HFFc6 (cell line): ENCODE results near the gene RTN4IP1. TPM values are rescaled to one million over a fixed set of nuclear protein-coding genes. Genes with fewer than 3 reads are reported as not detected.

Experiments used
- DNase-seq: peaks from one replicate; pipeline ENCODE4 v3.0.0-alpha.2; 2018
- H3K27ac Mint-ChIP-seq: 2 replicates; pipeline ENCODE4 v1.8.0; 2020; ENCODE audit warnings: mild to moderate bottlenecking, mixed read lengths
- H3K27me3 Mint-ChIP-seq: 2 replicates; pipeline ENCODE4 v1.8.0; 2021; ENCODE audit warnings: mild to moderate bottlenecking, moderate library complexity, mixed read lengths; ENCODE audit not compliant: insufficient read depth
- H3K36me3 Mint-ChIP-seq: 2 replicates; pipeline ENCODE4 v1.8.0; 2021; ENCODE audit warnings: low read depth, mixed read lengths
- H3K4me1 Mint-ChIP-seq: 2 replicates; pipeline ENCODE4 v1.8.0; 2020; ENCODE audit warnings: low read depth, mixed read lengths
- H3K4me3 Mint-ChIP-seq: 2 replicates; pipeline ENCODE4 v1.8.0; 2020; ENCODE audit warnings: mild to moderate bottlenecking, moderate library complexity, mixed read lengths
- H3K9me3 Mint-ChIP-seq: 2 replicates; pipeline ENCODE4 v1.8.0; 2020; ENCODE audit warnings: mild to moderate bottlenecking, mixed read lengths
- CTCF ChIP-seq: fragments of 200-600 bp; sonication (generic); IDR thresholded peaks from 2 replicates; pipeline ENCODE4 v1.5.0; 2021; ENCODE audit warnings: antibody characterized with exemption, mild to moderate bottlenecking
- total RNA-seq, 6 experiments: library from RNA; stranded (reverse); fragmentation: NEBNext Ultra II Directional; extraction: Animal tissue kit (Norgen Biotek cat#: 25700); gene quantifications; 2 replicates in 1 of 6; 3 replicates in 5 of 6; pipeline ENCODE4 v1.2.3, GENCODE V29; 2021

RTN4IP1 gene
- total RNA-seq, 6 experiments from 2014 or later: 5.7 to 8.9 (median 8.0) TPM

- H3K27ac Mint-ChIP-seq: no peak overlapping the region
- H3K9me3 Mint-ChIP-seq: no peaks in the 10 kb centered on the region
- H3K27me3 Mint-ChIP-seq: peaks cover under 1% of the 10 kb centered on the region; the same call in 1 of the 2 replicates
- DNase-seq: no peak
- no peak overlapping the region for H3K4me3 Mint-ChIP-seq
- TF ChIP-seq CTCF: no peak
- peaks cover 24% of the 10 kb centered on the region for H3K36me3 Mint-ChIP-seq
- no peaks in the 10 kb centered on the region for H3K4me1 Mint-ChIP-seq
These were observed 37.7 kb upstream of the RTN4IP1 start for GRCh38 chr6:106667022-106667402.

- Mint-ChIP-seq H3K9me3 (no peaks in the 10 kb centered on the region), H3K27me3 (no peaks in the 10 kb centered on the region; the same call in 1 of the 2 replicates), H3K4me1 (no peaks in the 10 kb centered on the region), H3K36me3 (peaks cover 24% of the 10 kb centered on the region), H3K27ac (no peak overlapping the region), H3K4me3 (no peak overlapping the region)
- DNase-seq: no peak
- no peak for TF ChIP-seq CTCF
These were observed 37.2 kb upstream of the RTN4IP1 start for GRCh38 chr6:106666282-106667021.

- Mint-ChIP-seq H3K27me3 (no peaks in the 10 kb centered on the region; the same call in 1 of the 2 replicates), H3K36me3 (peaks cover 56% of the 10 kb centered on the region), H3K9me3 (peaks cover 18% of the 10 kb centered on the region), H3K4me1 (no peaks in the 10 kb centered on the region), H3K27ac (no peak overlapping the region), H3K4me3 (no peak overlapping the region)
- DNase-seq: no peak
- no peak for TF ChIP-seq CTCF
These were observed 33.2 kb upstream of the RTN4IP1 start for GRCh38 chr6:106662458-106662857.

GRCh38 chr6:106659859-106660258 is 30.6 kb upstream of the RTN4IP1 start:
- no peak overlapping the region for H3K4me3 Mint-ChIP-seq
- H3K36me3 Mint-ChIP-seq: peaks cover 69% of the 10 kb centered on the region
- no peak overlapping the region for H3K27ac Mint-ChIP-seq
- no peaks in the 10 kb centered on the region; the same call in 1 of the 2 replicates for H3K27me3 Mint-ChIP-seq
- DNase-seq: no peak
- peaks cover 23% of the 10 kb centered on the region for H3K9me3 Mint-ChIP-seq
- TF ChIP-seq CTCF: no peak
- H3K4me1 Mint-ChIP-seq: no peaks in the 10 kb centered on the region

GRCh38 chr6:106658469-106658868 is 29.2 kb upstream of the RTN4IP1 start:
- DNase-seq: peak; percentile 15
- Mint-ChIP-seq H3K27me3 (no peaks in the 10 kb centered on the region; the same call in 1 of the 2 replicates), H3K36me3 (peaks cover 67% of the 10 kb centered on the region), H3K4me3 (no peak overlapping the region), H3K27ac (no peak overlapping the region), H3K9me3 (peaks cover 23% of the 10 kb centered on the region), H3K4me1 (no peaks in the 10 kb centered on the region)
- no peak for TF ChIP-seq CTCF
